Activated CD8-positive, alpha-beta memory T cell treated with anti-CD3 and anti-CD28 coated beads, Interleukin-2, amount 50 U/mL, for 24 hours (primary cell): ENCODE data around the gene RITA1.

ENCODE experiments used
- DNase-seq: peaks from one replicate; pipeline ENCODE4 v3.0.0-alpha.2; 2020; ENCODE audit errors: extremely low read depth

The RITA1 gene

DNA sequence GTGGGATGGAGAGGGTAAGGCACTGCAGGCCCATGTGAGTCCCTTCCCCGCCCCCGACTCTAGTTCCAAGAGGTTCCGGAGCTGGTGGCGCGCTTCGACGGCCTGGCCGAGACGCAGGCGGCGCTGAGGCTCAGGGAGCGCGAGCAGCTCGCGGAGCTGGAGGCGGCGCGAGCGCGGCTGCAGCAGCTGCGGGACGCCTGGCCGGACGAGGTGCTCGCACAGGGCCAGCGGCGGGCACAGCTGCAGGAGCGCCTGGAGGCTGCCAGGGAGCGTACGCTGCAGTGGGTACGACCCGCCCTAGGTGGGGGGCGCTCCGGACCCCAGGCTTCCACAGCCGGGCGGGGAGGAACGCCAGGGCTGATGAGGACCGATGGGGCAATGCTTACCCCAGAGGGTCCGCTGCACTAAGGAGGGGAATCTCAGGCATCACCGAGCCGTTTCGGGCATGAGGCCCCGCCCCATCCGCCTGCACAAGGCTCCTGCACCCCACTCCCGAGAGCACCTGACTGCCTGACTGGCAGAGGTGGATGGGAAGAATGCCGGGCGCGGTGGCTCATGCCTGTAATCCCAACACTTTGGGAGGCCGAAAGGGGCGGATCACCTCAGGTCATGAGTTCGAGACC is 31.1 kb upstream of the RITA1 start:
- no peak for DNase-seq

DNA sequence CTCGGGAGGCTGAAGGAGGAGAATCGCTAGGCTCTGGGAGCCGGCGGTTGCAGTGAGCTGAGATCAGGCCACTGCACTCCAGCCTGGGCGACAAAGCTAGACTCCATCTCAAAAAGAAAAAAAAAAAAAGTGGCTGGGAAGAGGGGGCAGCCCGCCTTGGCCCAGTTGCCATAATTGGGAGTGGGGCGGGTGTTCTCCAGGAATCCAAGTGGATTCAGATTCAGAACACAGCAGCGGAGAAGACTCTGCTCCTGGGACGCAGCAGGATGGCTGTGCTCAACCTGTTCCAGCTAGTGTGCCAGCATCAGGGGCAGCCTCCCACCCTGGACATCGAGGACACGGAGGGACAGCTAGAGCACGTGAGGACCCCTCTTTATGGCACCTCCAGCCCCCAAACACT is 30.5 kb upstream of the RITA1 start:
- no peak for DNase-seq

DNA sequence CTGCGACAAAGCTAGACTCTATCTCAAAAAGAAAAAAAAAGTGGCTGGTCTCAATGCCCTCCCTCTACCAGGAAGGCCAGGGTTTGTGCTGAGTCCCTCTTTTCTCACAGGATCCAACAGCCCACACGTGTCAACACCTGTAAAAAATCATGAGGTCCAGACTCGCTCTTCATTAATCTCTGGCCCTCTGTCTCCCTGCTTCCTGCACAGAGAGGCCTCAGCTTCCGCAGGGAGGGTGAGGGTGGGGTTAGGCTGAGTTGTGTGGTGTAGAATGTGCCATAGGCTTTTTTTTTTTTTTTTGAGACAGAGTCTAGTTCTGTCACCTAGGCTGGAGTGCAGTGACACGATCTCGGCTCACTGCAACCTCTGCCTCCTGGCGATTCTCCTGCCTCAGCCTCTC is 29.9 kb upstream of the RITA1 start:
- no peak for DNase-seq

DNA sequence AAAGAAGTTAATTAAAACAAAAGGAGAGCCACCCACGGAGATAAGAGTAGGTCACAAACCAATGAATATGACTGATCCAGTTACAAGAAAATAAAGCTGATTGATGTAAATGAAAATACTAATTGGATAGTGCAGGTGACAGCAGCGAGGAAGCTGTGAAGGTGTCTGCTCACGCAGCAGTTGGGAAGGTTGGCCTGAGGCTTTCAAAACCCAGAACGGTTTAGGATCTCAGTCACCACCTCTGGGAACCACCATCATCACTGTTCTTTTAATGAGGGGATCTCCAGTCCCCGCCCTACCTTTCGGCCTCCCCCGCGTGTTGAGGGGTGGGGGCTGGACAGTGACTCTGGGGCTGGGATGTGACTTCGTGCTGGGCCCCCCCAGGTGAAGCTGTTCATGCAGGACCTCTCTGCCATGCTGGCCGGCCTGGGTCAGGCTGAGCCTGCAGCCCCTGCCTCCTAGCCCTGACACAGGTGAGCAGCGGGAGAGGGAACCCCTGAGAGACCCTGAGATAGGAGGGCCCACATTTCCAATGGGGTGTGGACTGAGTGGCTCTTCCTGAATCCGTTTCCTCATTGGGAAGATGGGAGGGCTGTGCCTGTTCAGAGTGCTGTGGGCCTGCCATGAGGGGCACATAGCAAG is 28.2 kb upstream of the RITA1 start:
- no peak for DNase-seq

DNA sequence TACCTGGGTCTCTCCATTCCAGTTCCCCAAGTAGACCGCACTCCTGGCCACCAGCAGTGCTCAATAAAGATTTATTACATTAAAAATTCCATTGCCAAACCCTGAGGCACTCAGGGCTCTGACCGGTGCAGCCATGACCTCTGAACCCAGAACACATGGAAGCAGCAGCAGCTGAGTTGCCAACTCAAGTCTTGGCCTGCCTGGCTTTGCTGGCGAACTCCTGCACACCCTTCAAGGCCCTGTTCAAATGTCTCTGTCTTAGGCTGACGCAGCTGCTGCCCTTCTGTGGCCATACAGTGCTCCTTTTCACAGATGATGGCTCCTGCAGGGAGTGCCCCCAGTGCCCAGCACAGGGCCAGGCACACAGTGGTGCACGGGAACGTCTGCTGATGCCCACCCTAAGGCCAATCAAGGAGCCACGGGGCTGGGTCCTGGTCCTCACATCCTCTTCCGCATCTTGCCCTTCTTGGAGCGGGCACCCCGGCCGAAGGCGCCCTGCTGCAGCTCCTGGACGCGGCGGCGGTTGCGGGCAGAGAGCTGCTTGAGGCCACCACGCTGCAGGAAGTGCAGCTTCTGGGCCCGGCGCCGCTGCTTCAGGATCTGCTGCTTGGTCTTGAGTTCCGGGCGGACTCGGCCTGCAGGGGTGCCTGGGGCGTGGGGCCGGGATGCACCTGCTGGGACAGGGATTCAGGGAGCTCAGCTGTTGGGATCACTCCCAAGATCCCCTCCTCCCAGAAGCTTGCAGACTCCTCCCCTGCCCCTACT is 26.9 kb upstream of the RITA1 start:
- DNase-seq = no peak

DNA sequence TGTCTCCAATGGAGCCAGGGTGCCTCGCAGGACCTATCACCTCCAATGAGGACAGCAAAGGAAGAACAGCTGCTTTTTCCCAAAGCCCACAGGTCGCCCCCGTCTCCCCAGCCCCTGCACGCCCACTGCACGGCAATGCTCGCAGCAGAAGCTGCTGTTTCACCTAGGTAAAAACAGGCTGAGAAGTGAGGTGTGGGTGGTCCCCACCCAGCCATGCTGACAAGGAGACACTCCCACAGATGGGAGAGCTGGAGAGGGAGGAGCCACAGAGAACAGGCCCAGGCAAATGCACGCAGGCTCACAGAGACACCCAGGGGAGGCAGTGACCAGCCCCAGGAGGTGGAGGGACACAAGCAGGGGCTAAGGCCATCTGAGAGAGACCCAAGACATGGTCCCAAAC is 25.6 kb upstream of the RITA1 start:
- no peak for DNase-seq

DNA sequence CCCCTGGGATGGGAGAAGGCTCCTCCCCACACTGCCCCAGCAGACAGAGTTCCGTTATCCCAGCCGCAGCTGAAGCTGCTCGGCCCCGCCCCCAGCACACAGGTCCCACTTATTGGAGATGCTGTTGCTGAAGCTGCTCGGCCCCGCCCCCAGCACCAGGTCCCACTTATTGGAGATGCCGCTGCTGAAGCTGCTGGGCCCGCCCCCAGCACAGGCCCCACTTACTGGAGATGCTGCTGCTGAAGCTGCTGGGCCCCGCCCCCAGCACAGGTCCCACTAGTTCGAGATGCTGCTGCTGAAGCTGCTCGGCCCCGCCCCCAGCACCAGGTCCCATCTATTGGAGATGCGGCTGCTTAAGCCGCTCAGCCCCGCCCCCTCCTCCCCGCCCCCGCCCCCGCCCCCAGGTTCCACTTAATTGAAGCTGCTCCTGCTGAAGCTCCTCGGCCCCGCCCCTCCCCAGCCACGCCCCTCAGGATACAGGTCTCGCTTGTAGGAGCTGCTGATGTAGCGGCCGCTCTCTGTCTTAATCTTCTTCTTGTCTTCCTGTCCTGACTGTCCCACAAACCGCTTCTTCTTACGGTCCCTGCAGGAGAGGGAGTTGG is 24.0 kb upstream of the RITA1 start:
- DNase-seq = no peak

DNA sequence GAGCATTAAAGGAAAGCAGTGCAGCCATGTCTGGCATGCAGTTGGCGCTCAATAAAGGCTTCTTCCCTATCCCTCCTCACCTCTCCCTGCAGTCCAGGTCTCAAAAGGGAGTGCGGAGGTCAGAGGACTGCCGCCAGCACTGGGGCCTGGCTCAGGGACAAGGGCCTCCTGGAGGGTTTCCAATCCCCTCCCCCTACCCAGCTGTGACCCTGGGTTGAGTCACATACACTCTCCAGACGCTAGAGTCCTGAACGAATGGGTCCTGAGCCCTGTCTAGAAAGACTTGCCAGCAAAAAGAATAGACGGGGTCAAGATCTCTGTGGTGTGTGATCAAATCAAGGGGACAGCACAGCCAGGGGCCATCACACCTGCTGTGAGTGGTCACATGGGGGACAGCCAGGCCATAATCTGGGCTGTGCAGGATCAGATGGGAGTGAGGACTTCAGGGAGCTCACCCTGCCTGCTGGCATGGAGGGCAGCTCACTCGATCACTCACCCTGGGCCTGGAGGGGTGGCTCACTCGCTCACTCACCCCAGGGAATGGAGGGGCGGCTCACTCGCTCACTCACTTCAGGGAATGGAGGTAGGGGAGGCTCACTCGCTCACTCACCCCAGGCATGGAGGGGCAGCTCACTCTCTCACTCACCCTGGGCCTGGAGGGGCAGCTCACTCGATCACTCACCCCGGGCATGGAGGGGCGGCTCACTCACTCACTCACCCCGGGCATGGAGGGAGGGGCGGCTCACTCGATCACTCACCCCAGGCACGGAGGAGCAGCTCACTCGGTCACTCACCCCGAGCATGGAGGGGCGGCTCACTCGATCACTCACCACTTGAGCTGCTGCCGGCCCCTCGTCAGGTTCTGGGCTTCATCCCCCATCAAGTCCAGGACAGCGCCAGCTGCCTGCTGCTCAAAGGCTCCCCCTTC is 23.2 kb upstream of the RITA1 start:
- DNase-seq = no peak

DNA sequence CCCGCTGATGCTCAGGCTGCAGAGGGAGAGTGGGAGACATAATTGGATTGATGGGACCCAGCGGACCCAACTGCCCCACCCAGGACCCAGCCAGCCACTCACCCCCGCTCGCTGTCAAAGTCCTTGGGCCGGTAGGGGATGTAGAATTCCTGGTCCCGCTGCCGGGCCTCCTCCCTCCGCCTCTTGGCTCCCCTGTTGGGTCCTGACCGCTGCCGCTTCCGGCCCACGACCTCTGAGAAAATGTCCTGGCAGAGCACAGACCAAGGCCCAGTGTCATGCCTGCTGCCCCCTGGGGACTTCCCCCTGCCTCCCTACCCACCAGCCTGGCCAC is 22.5 kb upstream of the RITA1 start:
- DNase-seq = no peak

DNA sequence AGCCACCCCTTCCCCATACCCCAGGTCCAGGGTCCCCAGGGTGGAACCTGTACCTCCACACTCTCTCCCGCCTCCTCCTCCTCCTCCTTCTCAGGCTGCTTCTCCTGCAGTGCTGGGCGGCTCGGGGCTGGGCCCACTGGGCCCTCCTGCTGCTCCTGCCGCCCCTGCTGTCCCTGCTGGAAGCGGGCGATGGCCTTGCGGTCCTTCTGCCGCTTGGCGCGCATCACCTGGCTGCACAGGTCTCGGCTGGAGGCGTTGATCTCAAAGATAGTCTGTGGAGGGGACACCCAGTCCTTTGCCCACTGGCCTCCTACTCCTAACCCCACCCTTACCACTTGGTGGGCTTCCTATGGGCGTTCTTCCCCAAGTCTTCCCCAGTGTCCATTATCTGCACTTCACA is 21.5 kb upstream of the RITA1 start:
- DNase-seq = no peak

DNA sequence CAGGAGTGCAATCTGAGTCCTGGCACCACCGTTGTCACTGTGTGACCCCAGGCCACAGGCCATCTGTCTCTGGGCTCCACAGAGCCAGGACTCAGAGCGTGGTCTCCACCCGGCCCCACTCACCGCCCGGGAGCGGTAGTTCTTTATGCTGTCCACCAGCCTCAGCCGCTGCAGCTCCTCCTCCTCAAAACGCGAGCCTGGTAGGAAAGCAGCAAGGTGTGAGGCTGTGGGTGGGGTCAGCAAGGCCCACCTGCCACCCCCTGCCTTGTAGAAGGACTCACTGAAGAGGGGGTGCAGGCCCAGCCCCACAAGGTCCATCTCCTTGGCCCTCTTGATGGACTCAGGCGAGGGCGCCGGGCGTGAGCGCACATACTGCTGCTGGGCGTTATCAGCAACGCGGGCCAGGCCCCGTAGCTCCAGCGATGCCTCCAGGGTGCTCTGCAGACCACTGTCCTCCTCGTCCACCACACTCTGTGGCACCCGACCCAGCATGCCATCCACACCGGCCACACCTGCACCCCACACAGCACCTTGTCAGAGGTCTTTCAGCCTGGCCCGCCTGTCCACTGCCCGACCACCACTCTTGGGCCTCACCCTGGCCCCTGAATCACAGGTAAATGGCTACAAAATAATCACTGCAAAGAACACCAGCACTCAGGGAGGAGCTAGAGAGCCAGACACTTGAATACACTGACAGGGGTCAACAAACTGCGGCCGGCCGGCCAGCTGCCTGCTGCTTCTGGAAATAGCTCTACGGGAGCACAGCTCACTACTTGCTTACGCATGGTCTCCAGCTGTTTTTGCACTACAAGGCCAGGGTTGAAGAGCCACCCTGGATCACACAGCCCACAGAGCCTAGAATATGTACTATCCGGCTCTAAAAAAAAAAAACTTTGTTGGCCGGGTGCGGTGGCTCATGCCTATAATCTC is 19.7 kb upstream of the RITA1 start:
- DNase-seq = no peak

DNA sequence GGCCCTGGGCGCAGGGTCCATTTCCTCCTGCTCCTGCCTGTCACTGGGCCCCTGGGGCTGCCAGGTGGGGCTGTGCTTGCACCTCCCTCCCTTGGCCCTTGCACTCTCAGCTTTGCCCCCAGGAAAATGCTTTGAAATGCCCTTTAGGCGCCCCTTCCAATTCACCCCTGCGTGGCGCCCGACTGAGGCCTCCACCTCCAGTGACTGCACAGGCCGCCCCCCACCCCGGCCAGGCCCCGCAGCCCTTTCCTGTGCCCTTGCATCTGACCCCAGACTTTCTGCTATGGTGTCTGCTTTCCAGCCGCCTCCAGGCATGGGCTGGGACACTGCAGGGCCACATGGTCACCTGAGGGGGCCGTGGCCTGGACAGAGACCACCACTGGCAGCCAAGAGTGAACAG is 17.7 kb upstream of the RITA1 start:
- no peak for DNase-seq

DNA sequence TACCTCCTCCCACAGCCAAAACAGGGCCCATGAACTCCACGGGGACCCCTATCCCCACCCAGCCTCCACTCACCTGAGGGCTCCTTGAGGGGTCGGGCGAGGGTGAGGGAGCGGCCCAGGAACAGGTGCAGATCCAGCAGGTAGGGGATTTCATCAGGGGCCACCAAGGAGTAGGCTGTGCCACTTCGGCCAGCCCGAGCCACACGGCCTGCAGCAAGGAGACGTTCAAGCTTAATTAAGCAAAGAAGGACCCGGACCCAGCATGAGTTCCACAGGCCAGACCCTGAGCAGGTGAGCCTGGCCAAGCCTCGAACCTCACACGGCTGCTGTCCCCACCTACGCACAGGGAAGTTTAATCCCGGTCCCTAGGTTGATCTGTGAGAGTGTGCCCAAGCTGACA is 15.8 kb upstream of the RITA1 start:
- DNase-seq = no peak

DNA sequence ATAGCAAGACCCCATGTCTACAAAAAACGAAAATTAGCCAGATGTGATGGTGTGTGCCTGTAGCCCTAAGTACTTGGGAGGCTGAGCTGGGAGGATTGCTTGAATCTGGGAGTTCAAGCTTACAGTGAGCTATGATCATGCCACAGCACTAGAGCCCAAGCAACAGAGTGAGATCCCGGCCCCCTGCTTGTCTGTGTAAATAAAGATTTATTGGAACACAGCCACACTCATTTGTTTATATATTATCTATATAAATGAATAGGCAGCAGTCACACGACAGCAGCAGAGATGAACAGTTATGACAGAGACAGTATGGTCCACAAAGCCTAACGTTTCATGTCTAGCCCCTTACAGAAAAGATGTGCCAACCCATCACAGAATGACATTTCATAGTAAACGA is 15.1 kb upstream of the RITA1 start:
- no peak for DNase-seq

DNA sequence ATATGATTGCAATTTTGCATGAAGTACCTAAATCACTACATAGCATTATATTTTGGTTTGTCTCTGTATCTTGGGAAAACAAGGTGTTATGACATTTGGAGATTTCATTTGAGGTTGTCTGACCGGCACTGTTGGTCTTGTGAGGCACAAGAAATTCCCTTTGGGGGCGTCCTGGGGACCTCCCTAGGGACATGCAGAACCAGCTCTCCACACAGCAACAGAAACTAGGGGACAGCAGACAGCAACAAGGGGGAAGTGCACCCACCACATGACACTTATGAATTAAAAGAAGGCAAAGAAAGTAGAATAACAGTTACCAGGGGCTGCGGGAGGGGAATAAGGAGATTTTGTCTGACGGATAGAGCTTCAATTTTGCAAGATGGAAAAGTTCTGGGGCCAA is 14.6 kb upstream of the RITA1 start:
- no peak for DNase-seq

DNA sequence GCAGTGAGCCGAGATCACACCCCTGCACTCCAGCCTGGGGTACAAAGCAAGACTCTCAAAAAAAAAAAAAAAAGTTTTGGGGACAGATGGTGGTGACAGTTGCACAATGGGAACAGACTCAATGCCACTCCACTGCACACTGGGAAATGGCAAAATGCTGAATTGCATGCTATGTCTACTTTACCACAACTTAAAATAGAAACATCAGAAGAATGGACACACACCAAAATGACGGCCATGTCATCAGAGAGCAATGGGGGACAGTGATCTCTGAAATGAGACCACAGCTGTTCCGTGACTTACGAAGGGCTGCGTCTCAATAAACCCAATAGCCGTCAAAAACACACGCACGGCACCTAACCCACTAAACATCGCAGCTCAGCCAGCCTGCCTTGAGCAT is 14.0 kb upstream of the RITA1 start:
- DNase-seq = no peak

DNA sequence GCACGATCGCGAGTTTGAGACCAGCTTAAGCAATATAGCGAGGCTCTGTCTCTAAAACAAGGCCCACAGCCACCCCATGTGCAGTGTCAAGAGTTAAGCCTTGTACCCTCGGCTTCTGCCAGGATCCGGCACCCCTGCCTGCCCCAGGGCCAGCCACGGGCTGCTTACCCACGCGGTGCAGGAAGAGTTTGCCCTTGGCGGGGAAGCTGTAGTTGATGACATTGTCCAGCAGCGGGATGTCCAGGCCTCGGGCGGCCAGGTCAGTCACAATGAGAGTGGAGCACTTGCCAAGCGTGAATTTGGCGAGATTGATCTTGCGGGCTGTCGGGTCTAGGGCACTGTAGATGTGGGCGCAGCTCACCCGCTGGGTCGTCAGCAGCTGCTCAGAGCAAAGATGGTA is 13.3 kb upstream of the RITA1 start:
- no peak for DNase-seq

DNA sequence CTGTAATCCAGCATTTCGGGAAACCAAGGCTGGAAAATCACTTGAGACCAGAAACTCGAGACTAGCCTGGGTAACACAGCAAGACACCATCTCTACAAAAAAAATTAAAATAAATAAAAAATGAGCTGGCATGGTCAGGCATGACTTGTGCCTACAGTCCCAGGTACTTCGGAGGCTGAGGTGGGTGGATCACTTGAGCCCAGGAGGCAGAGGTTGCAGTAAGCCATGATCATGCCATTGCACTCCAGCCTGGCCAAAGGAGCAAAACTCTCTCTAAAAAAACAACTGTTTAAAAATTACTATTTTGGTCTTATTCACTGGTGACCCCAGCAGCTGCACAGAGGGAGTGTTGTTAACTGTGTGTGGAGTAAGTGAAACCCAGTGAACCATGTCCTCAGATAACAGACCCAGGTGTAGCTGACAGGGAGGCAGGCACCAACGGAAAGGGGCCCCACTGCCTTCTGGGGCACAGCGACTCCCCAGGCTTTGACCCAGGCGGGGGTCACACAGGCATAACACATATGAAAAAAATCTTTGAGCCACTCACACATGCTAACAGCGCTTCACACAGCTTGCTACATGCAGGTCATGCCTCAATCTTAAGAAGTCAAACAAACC is 12.3 kb upstream of the RITA1 start:
- no peak for DNase-seq

DNA sequence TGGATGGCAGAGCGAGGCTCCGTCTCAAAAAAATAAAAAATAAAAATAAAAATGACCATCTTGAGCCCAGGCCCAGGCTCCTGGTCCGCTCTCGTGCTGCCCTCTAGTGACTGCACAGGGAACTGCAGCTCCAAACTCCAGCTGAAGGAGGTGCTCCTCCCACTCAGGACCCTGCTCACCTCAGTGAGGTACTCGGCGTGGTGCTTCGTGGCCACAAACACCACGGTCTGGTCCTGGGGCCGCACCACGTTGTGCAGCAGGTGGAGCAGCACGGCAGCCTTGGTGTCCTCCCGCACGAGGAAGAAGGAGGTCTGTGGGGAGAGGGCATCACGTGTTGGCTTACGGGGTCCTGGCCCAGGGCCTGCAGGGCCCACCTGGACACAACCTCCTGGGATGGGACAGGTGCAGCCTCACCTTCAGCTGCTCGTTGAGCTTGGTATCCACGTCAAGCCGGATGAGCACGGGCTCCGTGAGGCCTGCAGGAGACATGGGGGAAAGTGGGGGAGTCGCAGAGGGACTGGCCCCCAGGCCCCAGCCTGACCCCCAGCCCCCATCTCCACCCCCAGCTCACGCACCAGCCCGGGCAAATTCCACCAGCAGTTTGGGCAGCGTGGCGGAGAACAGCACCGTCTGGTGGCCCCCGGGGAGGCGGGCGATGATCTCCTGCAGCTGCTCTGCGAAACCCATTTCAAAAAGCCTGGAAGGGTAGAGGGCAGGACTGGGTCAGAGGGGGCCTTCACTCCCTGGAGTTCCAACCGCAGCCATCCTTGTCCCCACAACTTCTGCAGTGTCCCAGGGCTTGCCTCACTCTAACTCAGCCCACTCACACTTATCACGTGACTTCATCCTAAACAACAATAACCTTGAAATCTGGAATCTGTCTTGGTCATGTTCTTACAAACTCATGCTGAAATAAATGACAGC is 10.8 kb upstream of the RITA1 start:
- peak; percentile 62 for DNase-seq
